GM21390 (cell line): ENCODE measurements around the gene GNPDA1.

Experiments
- ATAC-seq: cut with Tn5 transposase; IDR thresholded peaks from one replicate; pipeline ENCODE4 v1.9.1; 2021; ENCODE audit not compliant: unreplicated experiment

The GNPDA1 gene

DNA sequence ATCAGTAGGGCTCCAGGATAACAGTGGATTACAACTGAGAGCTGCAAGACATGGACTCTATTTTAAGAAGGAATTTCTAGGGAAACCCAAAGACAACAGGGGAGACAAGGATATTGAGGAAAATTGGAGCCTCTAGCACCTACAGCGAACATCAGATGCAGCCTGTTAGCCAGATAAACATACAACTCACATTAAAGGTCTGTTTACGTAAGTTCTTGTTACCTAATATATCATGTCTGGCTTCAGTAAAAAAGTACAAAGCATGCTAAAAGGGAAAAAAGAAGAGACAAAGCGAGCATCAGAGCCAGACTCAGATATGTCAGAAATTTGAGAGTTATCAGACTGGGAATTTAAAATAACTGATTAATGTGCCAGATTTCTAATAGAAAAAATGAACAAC lies 17.2 kb downstream of the GNPDA1 start:
- ATAC-seq, result no peak

DNA sequence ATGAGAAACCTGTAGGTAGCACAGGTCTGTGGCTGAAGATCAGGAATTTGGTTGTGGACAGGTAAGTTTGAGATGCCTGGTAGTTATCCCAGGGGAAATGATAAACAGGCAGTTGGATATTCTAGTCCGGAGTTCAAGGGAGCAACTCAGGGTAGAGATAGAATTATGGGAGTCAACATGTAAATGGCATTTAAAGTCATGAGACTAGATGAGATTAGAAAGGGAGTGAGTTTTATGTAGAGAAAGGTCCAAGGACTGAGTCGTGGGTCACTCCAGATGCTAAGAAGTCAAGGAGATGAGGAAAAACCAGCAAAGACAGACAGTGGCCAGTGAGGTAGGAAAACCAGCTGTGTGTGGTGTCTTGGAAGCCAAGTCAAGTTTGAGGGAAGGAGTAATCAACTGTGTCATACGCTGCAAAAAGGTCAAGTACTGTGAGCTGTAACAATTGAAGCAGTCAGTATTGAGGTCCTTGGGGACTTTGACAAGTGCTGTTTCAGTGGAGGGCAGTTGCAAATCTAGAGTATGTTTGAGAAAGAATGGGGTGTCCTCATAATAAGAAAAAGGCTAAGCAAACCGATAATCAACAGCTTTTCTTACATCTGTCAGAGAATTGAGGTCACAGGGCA lies 18.2 kb downstream of the GNPDA1 start:
- ATAC-seq, result no peak

DNA sequence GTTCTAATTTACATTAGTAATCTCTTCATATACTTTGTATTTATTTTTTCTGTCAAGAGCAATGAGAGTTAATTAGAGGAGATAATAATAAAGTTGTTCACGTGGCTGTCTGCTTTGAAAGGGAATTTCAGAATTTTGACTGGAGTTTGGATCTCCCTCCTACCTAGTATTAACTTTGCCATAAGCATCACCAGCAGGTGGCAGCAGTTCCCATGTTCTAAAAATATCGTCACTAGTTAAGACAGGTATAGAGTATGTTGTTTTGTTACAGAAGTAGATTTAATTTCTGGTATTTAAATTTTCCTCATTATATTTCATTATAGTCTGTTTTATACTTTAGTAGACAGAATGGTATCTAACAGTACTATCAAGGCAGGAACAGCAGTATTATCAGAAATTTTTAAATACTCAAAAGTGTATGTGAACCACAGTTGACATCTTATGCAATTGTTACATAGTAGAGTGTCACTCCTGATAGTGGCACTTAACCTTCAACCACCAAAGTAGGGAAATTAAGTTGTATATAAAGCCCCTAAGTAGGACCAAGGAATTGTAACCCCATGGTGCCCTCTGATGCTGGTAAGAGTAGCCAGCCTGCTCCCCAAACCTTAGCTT lies 20.4 kb downstream of the GNPDA1 start:
- peak; percentile 84 for ATAC-seq

GRCh38 chr5:141989720-141990119 lies 23.1 kb downstream of the GNPDA1 start:
- no peak for ATAC-seq

DNA sequence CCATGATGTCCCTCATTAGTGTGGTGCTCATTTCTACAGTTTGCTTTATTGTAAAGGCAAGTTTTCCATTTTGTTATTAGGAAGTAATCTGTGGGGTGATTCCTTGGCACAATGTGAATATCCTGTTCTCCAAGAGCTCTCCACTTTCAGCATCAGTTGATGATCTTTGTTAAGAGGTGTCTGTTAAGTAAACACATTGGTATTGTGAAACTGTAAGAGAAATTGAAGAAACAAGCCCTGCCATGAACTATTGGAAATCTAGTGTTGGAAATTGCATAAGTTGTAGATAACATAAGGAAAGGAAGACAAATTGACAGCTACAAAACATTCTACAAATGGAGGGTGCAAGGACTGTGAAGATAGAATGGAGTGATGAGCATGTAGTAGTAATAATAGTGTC lies 26.8 kb downstream of the GNPDA1 start:
- ATAC-seq, result no peak

DNA sequence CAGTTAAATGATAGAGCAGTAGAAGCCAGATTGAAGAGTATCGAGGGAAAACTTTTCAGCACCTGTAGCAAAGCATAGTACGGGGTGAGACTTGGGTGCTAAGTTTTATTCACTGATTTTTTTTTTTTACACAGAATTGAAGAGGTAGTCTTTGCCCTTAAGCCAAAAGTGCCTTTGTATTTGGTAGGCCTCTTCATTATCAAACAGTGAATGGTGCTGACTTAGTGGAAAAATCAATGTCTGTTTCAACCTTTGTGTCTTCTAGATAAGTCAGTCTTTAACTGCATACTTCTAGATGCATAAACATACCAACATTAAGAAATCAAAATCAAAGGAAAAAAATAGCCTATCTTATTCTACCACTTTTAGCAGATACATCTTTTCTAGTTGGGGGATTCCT lies 30.2 kb downstream of the GNPDA1 start:
- no peak for ATAC-seq

DNA sequence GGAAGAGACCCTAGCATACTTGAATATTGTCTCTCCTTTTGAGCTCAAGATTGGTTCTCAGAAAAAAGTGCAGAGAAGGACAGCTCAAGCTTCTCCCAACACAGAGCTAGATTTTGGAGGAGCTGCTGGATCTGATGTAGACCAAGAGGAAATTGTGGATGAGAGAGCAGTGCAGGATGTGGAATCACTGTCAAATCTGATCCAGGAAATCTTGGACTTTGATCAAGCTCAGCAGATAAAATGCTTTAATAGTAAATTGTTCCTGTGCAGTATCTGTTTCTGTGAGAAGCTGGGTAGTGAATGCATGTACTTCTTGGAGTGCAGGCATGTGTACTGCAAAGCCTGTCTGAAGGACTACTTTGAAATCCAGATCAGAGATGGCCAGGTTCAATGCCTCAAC lies 34.4 kb downstream of the GNPDA1 start:
- no peak for ATAC-seq

GRCh38 chr5:141976176-141976575 lies 36.7 kb downstream of the GNPDA1 start:
- ATAC-seq, result no peak

GRCh38 chr5:141973871-141974595 lies 38.8 kb downstream of the GNPDA1 start:
- no peak for ATAC-seq

DNA sequence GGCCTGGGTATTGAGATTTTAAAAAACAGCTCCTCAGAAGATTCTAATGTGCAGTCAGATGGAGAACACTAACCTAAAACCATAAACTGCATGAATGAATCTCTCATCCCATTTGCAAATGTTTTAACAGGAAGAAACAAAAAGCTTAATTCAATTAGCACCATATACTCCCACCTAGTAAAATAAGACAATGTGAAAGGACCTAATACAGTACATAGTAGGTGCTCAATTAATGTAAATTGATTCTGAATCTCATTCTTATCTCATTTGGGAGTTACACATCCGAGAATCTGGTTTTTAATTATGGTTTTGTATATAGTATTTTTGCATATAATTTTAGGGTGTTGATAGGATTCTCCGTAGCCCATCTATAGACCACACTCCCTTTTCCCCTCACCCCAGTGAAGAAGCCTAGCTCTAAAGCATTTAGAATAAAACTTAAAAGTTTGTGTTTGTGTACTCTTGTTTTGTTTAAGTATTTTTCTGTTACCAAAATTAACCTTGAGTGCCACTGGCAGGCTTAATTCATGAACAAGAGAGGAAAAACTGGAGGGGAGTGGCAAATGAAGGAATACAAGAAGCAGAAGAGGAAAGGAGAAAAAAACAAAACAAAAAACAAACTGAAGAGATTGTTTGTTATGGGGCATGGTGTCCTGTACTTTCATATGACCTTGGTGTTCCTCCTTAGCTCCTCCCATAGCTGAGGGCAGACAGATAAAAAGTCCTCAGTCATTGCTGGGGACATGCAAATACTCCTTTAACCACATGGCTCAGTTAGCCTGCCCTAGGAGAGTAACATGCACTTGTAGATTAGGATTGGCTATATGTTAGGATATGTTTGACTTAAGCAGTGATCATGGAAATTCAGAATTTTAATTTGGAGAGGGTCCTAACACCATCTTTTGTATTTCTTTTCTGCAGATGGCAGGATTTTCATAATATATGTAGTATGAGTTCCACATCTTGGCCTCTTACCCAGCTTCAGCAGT lies 42.8 kb downstream of the GNPDA1 start:
- peak; percentile 61 for ATAC-seq

DNA sequence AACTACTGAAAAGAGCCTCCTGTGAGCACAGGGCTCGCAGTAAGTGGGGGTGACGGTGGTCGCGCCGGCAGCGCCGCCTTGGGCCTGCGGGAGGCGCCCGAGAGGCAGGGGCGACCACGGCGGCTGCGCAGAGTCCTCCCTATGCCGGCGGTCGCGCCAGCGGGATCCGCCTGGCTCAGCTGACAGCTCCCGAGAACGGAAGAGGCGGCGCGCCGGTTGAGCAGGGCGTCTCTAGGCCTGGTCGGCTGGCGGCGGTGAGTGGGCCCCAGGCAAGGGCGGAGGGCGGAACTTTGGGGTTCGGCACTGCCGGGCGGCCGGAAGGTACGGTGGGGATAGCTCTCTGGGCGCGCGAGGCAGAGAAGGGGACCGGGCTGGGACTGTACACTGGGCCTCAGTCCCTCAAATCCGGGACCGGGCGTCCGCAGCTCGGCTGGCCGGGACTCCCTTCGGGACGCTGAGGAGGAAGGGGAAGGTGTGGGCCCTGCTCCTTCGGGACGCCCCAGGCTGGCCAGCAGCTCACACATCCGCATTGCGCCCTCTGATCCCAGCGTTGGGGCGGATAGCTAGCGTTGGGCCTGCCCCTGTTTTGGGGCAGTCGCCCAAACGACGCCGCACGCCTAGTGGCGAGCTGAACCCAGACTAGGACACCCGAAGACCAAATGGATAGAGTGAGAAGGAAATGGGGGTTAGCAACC lies 43.8 kb downstream of the GNPDA1 start, which contains the start of gene RNF14:
Gene RNF14 (plus strand): TSS at position 192 of the 695 bp plus-strand sequence. CDS start 4,484 bp downstream, outside the sequence.
- ATAC-seq, result peak; percentile 88

GRCh38 chr5:141966963-141967333 lies 45.9 kb downstream of the GNPDA1 start:
- ATAC-seq, result no peak

- ATAC-seq, result no peak
Measured at GRCh38 chr5:141966275-141966962, 46.4 kb downstream of the GNPDA1 start.

- no peak for ATAC-seq
Measured at GRCh38 chr5:141965071-141965470, 47.8 kb downstream of the GNPDA1 start.

GRCh38 chr5:141963701-141964100 lies 49.1 kb downstream of the GNPDA1 start:
- no peak for ATAC-seq

DNA sequence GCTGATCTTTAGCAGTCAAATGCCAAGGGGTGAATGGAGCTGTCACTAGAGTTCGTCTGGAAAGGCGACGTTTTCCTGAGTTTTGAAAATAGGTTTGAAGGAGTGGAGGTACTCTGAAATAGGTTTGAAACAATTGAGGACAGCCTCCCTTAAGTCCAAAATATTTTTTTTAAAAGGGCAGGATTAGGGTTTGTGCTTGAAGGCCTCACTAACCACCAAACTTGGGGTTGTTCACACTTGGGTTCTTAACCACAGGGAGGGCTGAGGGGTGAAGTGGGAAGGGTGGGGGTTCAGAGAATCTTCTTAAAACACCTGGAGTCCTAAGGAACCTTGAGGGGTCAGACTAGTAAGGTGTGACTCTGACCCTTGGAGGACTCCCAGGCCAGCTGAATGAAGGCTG lies 51.4 kb downstream of the GNPDA1 start:
- no peak for ATAC-seq

- ATAC-seq, result peak; percentile 96
Measured at GRCh38 chr5:141960449-141961323, 52.1 kb downstream of the GNPDA1 start.

- ATAC-seq, result no peak
Measured at GRCh38 chr5:141960018-141960417, 52.8 kb downstream of the GNPDA1 start.
